ENCODE results near the gene CLEC2D.
"Not testable (repeated sequence)": the region's sequence is repeated elsewhere in the genome, so short reads cannot be mapped to it uniquely, and the experiment has no call there.

CLEC2D gene

GRCh38 chr12:9660046-9660445 lies 9.5 kb upstream of the CLEC2D start:
- DNase-seq (ENCODE audit: low read depth in 2 of 2) = no peak

GRCh38 chr12:9661720-9662119 lies 7.8 kb upstream of the CLEC2D start:
- no peak for DNase-seq (ENCODE audit: low read depth in 2 of 2)

- DNase-seq (ENCODE audit: low read depth in 2 of 2) = no peak
Measured at GRCh38 chr12:9662488-9662887, 7.0 kb upstream of the CLEC2D start.

GRCh38 chr12:9667403-9668160 lies 1.9 kb upstream of the CLEC2D start:
- DNase-seq (ENCODE audit: low read depth in 2 of 2) = no peak

- no peak for DNase-seq (ENCODE audit: low read depth in 2 of 2)
Measured at GRCh38 chr12:9668161-9669018, 1.1 kb upstream of the CLEC2D start.

GRCh38 chr12:9669019-9669326 lies 540 bp upstream of the CLEC2D start:
- no peak for DNase-seq (ENCODE audit: low read depth in 2 of 2)

- not testable (repeated sequence) for DNase-seq (ENCODE audit: low read depth in 2 of 2)
Measured at GRCh38 chr12:9672340-9672739, 2.8 kb downstream of the CLEC2D start.

GRCh38 chr12:9673404-9674225 lies 4.1 kb downstream of the CLEC2D start:
- DNase-seq (ENCODE audit: low read depth in 2 of 2) = no peak

- no peak for DNase-seq (ENCODE audit: low read depth in 2 of 2)
Measured at GRCh38 chr12:9674226-9674590, 4.7 kb downstream of the CLEC2D start.

- DNase-seq (ENCODE audit: low read depth in 2 of 2) = not testable (repeated sequence)
Measured at GRCh38 chr12:9682508-9682907, 13.0 kb downstream of the CLEC2D start.

- DNase-seq (ENCODE audit: low read depth in 2 of 2) = not testable (repeated sequence)
Measured at GRCh38 chr12:9682949-9683348, 13.4 kb downstream of the CLEC2D start.

GRCh38 chr12:9685366-9685765 lies 15.9 kb downstream of the CLEC2D start:
- not testable (repeated sequence) for DNase-seq (ENCODE audit: low read depth in 2 of 2)

GRCh38 chr12:9685915-9686314 lies 16.4 kb downstream of the CLEC2D start:
- no peak for DNase-seq (ENCODE audit: low read depth in 2 of 2)

- no peak for DNase-seq (ENCODE audit: low read depth in 2 of 2)
Measured at GRCh38 chr12:9687228-9687627, 17.7 kb downstream of the CLEC2D start.

GRCh38 chr12:9692909-9693308 lies 23.4 kb downstream of the CLEC2D start:
- DNase-seq (ENCODE audit: low read depth in 2 of 2) = no peak

- no peak for DNase-seq (ENCODE audit: low read depth in 2 of 2)
Measured at GRCh38 chr12:9694241-9694640, 24.7 kb downstream of the CLEC2D start.

GRCh38 chr12:9695150-9695549 lies 25.6 kb downstream of the CLEC2D start:
- not testable (repeated sequence) for DNase-seq (ENCODE audit: low read depth in 2 of 2)

- not testable (repeated sequence) for DNase-seq (ENCODE audit: low read depth in 2 of 2)
Measured at GRCh38 chr12:9695661-9696060, 26.1 kb downstream of the CLEC2D start.

- DNase-seq (ENCODE audit: low read depth in 2 of 2) = no peak
Measured at GRCh38 chr12:9697619-9698018, 28.1 kb downstream of the CLEC2D start.

GRCh38 chr12:9698681-9699080 lies 29.2 kb downstream of the CLEC2D start:
- no peak for DNase-seq (ENCODE audit: low read depth in 2 of 2)

GRCh38 chr12:9699269-9699897 lies 29.9 kb downstream of the CLEC2D start:
- DNase-seq (ENCODE audit: low read depth in 2 of 2) = no peak
